HG03039 (cell line): ENCODE data around the gene MAPKAPK5.
"Not testable (repeated sequence)": the region's sequence is repeated elsewhere in the genome, so short reads cannot be mapped to it uniquely, and the experiment has no call there.

Source experiments
- ATAC-seq: cut with Tn5 transposase; IDR thresholded peaks from one replicate; pipeline ENCODE4 v1.9.1; 2021; ENCODE audit warnings: mild to moderate bottlenecking, moderate library complexity; ENCODE audit not compliant: unreplicated experiment

Gene MAPKAPK5

GRCh38 chr12:111826992-111827391, 15.0 kb upstream of the MAPKAPK5 start:
- ATAC-seq, result no peak

DNA sequence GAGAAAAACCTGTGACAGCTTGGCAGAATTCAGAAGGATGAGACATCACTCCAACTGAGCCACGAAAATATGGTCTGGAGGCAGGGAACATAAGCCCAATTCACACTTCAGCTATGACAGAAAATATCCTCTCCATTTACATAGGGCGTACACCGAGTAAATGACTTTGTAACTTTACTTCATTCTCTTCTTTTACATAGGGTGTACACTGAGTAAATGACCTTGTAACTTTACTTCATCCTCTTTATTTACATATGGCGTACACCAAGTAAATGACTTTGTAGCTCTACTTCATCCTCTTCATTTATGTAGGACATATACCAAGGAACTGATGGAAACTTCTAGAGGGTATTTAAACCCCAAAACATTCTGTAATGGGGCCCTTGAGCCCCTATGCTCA, 14.1 kb upstream of the MAPKAPK5 start:
- ATAC-seq, result no peak

- no peak for ATAC-seq
Observed at GRCh38 chr12:111828338-111828979, 13.6 kb upstream of the MAPKAPK5 start.

GRCh38 chr12:111829635-111830034, 12.4 kb upstream of the MAPKAPK5 start:
- ATAC-seq, result not testable (repeated sequence)

GRCh38 chr12:111834740-111835386, 7.2 kb upstream of the MAPKAPK5 start:
- not testable (repeated sequence) for ATAC-seq

DNA sequence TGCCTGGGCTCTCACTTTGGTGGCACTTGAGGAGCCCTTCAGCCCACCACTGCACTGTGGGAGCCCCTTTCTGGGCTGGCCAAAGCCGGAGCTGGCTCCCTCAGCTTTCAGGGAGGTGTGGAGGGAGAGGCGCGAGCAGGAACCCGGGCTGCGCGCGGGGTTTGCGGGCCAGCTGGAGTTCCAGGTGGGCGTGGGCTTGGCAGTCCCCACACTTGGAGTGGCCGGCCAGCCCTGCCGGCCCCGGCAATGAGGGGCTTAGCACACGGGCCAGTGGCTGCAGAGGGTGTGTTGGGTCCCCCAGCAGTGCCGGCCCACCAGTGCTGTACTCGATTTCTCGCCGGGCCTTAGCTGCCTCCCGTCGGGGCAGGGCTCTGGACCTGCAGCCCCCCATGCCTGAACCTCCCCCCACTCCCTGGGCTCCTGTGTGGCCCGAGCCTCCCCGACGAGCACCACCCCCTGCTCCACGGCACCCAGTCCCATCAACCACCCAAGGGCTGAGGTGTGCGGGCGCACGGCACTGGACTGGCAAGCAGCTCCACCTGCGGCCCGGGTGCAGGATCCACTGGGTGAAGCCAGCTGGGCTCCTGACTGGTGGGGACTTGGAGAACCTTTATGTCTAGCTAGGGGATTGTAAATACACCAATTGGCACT, 6.4 kb upstream of the MAPKAPK5 start:
- not testable (repeated sequence) for ATAC-seq

DNA sequence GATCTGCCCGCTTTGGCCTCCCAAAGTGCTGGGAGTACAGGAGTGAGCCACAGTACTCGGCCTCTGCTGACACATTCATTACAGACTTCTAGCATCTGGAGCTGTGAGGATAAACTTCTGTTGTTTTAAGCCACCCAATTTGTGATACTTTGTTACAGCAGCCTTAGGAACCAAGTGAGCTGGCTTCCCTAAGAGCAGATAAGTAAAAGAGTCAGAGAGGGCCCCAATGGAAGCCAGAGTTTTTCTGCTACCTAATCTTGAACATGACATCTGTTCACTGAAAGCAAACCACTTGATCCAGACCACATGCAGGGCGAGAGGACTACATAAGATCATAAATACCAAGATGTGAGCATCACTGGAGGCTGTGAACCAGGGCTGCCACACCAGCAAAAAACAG, 3.7 kb upstream of the MAPKAPK5 start:
- ATAC-seq, result no peak

DNA sequence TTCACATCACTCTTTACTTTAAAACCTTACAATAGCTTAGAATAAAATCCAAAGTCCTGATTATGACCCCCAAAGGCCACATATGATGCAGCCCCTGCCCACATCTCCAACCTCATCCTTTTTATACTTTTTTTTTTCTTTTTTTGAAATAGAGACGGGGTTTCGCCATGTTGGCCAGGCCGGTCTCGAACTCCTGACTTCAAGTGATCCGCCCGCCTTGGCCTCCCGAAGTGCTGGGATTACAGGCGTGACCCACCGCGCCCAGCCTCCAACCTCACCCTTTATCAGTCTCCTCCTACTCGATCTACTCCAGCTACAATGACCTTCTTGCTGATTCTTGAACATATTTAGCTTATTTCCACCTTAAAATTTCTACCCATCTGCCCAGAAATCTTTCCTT, 1.2 kb upstream of the MAPKAPK5 start:
- ATAC-seq, result no peak

DNA sequence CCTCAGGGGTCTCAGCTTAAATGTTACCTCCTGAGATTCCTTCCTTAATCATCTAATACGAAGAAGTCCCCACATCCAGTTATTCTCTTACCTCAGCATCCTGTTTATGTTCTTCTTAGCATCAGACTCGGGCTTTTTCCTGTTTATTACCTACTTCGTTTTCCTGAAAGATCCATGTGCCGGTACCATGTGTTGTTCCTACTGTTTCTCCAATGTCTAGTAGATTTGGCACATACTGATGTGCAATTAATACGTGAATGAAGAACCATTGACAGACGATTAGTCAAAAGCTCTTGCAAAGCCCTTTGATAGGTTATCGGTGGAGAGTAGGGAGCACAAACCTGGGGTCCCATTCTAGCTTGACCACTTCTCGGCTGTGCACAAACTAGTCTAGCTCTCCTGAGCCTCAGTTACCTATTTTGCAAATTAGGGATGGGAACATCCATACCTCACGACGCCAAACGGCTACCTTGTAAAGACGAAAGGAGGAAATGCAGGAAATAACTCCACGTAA, 735 bp upstream of the MAPKAPK5 start:
- ATAC-seq, result peak; percentile 9

- no peak for ATAC-seq
Observed at GRCh38 chr12:111842556-111843396, 748 bp downstream of the MAPKAPK5 start.

DNA sequence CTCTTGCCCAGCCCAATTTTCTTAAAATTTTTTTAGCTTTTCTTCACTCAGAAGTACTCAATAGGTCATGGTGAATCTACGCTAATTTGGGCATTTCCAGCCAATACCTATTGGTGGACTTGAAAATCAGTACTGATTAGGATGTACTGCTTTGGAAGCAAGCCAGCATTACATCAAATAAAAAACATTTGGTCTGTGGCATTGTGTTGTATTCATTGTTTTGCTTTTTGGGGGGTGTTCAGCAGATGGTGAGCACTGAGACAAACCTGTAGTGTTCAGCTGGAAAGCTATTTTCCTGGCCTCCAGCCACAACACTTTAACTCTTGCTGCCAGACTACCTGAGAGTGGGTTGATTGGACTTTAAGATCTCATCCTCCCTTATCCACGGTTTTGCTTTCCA, 4.0 kb downstream of the MAPKAPK5 start:
- ATAC-seq, result no peak

DNA sequence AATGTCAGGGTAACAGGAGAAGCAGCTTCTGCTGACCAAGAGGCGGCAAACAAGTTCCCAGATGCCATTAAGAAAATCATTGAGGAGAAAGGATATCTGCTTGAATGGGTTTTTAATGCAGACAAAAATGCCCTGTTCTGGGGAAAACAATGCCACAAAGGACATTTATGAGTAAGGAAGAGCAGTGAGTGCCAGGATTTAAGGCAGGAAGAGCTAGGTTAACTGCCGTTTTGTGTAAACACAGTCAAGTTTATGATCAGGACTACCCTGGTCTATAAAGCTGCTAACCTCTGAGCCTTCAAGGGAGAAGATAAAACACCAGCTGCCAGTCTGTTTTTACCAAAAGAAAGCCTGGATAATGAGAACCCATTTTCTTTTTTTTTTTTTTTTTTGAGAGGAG, 8.5 kb downstream of the MAPKAPK5 start:
- ATAC-seq, result no peak

- no peak for ATAC-seq
Observed at GRCh38 chr12:111858186-111858585, 16.2 kb downstream of the MAPKAPK5 start.

GRCh38 chr12:111858778-111859177, 16.8 kb downstream of the MAPKAPK5 start:
- no peak for ATAC-seq

DNA sequence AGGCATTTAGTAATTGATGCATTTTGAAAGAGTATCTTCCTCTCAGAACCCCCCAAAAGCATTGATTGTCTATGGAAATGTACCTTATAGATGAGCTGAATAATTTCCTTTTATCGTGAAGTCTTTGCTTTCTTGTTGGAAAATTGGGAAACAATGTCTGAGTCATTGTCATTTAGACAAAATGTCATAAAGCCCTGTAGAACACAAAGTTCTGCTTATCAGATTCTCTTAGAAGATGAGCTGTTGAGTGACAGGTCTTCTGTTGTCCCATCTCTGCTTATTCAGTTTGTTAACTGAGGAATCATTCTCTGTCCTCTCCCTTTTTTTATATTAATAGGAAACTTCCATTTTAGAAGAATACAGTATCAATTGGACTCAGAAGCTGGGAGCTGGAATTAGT, 22.9 kb downstream of the MAPKAPK5 start:
- ATAC-seq, result no peak

GRCh38 chr12:111867531-111867930, 25.5 kb downstream of the MAPKAPK5 start:
- no peak for ATAC-seq

- no peak for ATAC-seq
Observed at GRCh38 chr12:111868676-111869588, 26.9 kb downstream of the MAPKAPK5 start.

GRCh38 chr12:111869671-111870070, 27.6 kb downstream of the MAPKAPK5 start:
- no peak for ATAC-seq

GRCh38 chr12:111870216-111870615, 28.2 kb downstream of the MAPKAPK5 start:
- ATAC-seq, result no peak

- no peak for ATAC-seq
Observed at GRCh38 chr12:111870706-111871105, 28.7 kb downstream of the MAPKAPK5 start.
